Melanocyte of skin (primary cell): ENCODE results near the gene TTLL4. TPM values are rescaled to one million over a fixed set of nuclear protein-coding genes. Genes with fewer than 3 reads are reported as not detected.

ENCODE experiments used
- total RNA-seq, 2 donors: library from RNA; depleted of rRNA; stranded (reverse); fragments of >200 nt; gene quantifications; 2 replicates each; pipeline ENCODE4 v1.2.3, GENCODE V29; 2012

TTLL4 gene, protein sequence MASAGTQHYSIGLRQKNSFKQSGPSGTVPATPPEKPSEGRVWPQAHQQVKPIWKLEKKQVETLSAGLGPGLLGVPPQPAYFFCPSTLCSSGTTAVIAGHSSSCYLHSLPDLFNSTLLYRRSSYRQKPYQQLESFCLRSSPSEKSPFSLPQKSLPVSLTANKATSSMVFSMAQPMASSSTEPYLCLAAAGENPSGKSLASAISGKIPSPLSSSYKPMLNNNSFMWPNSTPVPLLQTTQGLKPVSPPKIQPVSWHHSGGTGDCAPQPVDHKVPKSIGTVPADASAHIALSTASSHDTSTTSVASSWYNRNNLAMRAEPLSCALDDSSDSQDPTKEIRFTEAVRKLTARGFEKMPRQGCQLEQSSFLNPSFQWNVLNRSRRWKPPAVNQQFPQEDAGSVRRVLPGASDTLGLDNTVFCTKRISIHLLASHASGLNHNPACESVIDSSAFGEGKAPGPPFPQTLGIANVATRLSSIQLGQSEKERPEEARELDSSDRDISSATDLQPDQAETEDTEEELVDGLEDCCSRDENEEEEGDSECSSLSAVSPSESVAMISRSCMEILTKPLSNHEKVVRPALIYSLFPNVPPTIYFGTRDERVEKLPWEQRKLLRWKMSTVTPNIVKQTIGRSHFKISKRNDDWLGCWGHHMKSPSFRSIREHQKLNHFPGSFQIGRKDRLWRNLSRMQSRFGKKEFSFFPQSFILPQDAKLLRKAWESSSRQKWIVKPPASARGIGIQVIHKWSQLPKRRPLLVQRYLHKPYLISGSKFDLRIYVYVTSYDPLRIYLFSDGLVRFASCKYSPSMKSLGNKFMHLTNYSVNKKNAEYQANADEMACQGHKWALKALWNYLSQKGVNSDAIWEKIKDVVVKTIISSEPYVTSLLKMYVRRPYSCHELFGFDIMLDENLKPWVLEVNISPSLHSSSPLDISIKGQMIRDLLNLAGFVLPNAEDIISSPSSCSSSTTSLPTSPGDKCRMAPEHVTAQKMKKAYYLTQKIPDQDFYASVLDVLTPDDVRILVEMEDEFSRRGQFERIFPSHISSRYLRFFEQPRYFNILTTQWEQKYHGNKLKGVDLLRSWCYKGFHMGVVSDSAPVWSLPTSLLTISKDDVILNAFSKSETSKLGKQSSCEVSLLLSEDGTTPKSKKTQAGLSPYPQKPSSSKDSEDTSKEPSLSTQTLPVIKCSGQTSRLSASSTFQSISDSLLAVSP
- total RNA-seq: 10 to 100 TPM; 33.7 to 38.6 TPM

DNA sequence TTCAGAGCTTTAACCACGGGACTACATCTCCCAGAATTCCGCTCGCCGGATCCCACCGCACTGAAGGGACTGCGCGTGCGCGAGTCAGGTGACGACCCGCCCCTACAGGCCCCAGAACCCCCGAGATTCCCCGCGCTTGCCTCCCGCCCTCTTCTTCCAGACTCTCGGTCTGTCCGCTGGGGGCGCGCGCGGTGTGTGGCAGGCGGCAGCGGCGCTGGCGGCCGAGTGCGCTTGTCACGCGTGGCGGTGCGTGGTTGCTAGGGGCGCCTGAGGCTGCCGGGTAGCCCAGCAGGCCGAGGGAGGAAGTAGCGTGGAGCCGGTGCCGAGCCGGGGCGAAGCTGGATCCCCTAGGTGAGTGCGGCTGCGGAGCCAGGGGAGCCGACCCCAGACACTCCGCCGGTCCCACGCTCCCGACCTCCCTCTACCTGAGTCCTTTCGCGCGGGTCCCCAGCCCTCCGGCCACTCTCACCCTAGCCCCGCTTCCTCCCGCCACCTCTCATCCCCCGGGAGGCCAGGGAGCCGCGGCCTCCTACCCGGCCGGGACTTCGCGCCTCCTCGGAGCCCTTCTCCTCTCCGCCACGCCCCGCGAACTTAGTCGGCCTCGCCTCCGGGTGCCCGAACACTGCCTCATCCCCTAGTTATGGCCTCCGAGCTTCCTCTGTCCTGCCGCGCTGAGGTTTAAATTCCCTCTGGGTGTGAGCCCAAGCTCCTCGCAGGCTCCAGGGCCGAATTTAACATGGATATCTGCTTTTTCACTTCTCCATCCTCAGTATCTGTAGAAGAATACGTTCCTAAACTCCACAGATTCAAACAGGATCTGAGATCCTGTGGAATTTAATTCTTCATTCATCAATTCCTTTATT, at the start of gene TTLL4:
TSS of gene TTLL4 (plus strand) at position 149 of the 863 bp plus-strand sequence. CDS start 26,842 bp downstream, outside the sequence.

DNA sequence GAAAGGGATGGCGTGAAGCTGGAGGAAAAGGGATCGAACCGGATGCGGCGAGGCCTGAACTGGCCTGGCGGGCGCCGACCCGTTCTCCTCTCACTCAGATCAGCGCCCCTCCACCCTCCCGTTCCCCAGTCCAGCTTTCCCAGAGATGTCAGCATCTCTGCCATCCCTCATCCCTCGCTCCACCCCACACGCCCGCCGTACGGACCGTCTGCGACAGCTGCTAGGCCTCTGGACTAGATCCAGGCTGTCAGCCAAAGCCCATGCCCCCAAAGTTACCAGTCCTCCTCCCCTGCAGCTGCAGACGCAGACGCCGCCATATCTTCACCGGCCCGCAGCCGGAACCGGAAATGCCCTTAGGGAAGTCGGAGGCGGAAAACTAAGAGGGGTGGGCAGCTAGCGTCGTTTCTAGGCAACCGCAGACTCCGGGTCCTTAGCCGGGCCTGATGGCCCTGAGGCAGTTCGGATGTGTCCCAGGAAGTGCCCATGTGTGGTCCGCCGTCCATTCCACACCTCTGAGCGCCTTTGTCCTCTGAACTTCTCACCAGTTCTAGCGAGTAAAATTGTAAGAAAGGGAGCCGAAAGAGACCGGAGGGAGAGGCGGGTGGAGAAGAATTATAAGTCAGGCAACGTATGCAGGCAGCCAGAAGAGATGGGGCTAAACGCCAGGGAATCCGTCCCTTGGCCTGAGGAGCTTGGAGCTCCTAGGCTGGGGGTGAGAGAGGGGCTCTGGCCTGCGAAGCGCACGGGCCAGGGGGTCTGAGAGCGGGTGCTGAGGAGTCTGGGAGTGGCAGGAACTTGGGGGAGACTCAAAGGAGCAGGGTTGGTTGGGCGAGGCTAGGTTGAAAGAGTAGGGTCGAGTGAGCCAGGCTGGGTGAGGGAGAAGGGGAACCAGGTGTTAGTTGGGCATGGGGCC, 38.7 kb upstream of the TTLL4 start, which contains the start of the genes RNF25 and STK36:
TSS of gene RNF25 (minus strand) at position 349 of the 913 bp plus-strand sequence. CDS start at position 317, 32 bp downstream.
TSS of gene STK36 (plus strand) at position 433 of the 913 bp plus-strand sequence. CDS start 744 bp downstream, outside the sequence.

DNA sequence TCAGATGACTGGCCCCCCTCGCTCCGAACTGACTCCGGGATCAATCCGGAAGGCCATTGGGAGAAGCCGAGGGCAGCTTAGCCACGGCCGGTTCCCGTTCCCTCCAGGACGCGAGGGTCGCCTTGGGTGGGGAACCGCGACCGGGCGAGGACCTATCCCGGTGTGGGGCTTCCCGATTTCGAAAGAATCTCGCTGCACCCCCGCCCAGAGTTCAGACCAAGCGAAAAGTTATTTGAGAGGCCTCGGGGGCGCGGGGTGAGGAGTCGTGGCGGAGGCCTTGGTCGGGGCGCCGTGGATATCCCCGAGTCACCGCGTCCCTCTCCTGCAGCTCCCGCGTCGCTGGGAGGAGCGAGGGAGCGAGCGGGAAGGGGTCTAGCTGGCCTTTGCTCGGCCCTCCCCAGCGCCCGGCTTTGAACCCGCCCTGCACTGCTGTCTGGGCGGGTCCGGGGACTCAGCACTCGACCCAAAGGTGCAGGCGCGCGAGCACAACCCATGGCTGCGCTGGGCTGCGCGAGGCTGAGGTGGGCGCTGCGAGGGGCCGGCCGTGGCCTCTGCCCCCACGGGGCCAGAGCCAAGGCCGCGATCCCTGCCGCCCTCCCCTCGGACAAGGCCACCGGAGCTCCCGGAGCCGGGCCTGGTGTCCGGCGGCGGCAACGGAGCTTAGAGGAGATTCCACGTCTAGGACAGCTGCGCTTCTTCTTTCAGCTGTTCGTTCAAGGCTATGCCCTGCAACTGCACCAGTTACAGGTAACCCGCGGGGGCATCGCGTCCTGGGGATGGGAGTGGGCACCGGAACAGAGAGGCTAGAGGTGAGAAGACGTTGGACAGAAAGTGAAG, 71.3 kb downstream of the TTLL4 start, which contains the start of gene CYP27A1:
TSS of gene CYP27A1 (plus strand) at position 457 of the 837 bp plus-strand sequence. CDS start at position 493, 36 bp downstream.

Other genes with a start within 250 kb of the TTLL4 start
- gene USP37, start 142.5 kb upstream of the TTLL4 start, total RNA-seq: 10 to 100 TPM; 12.0 to 16.3 TPM
- gene CNOT9, start 142.0 kb upstream of the TTLL4 start, total RNA-seq: 100 to 1,000 TPM in 1 of 2 donors, 10 to 100 TPM in 1; 88.1 to 126 TPM
- gene PLCD4, start 102.9 kb upstream of the TTLL4 start, total RNA-seq: 1 to 10 TPM; 9.0 to 9.6 TPM
- gene ZNF142, start 51.2 kb upstream of the TTLL4 start, total RNA-seq: 10 to 100 TPM; 13.0 to 15.5 TPM
- 10 to 100 TPM; 27.5 to 35.0 TPM for gene BCS1L, start 51.2 kb upstream of the TTLL4 start, total RNA-seq
- gene RNF25, start 38.8 kb upstream of the TTLL4 start, total RNA-seq: 10 to 100 TPM; 42.7 to 56.6 TPM
- 10 to 100 TPM; 19.0 to 32.3 TPM for gene STK36, start 38.7 kb upstream of the TTLL4 start, total RNA-seq
- gene CYP27A1, start 71.3 kb downstream of the TTLL4 start, total RNA-seq: 100 to 1,000 TPM; 184 to 304 TPM
- gene PRKAG3, start 121.0 kb downstream of the TTLL4 start, total RNA-seq: not detected
- gene WNT6, start 149.0 kb downstream of the TTLL4 start, total RNA-seq: 1 to 10 TPM in 1 of 2 donors, under 1 TPM in 1; 0.34 to 1.7 TPM
- gene WNT10A, start 170.0 kb downstream of the TTLL4 start, total RNA-seq: under 1 TPM in 1 of 2 donors, not detected in 1; 0.34 TPM
- not detected for gene CDK5R2, start 248.8 kb downstream of the TTLL4 start, total RNA-seq